ENCODE measurements around the gene CSNK2A2.

DNA sequence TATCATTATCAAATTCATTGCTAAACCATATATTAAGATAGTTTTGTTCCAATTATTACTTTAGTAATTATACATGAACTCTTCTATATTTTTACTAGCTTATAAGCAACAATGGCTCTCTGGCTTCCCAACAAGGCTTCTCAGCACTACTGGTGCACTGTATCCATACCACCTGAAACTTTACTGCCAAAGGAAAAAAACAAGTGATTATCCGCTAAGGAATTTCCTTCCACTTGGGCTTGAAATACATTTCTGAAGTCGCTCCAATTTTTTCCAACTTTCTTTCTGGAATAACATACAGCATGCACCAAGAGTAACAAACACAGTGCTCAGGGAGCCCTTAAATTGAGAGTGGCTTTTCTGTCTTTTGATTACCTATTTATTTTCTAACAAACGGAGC, 2.1 kb downstream of the CSNK2A2 start:
- no peak for TF ChIP-seq CTCF (IDR thresholded peaks at IDR 0.05; ENCODE audit: control extremely low read depth in 1 of 3, insufficient read depth in 1 of 3, low read depth in 1 of 3, low read length in 3 of 3)
- no peak for TF ChIP-seq TCF12 (IDR thresholded peaks at IDR 0.05; ENCODE audit: low read depth, low read length)
- TF ChIP-seq SAP30 (IDR thresholded peaks at IDR 0.05; ENCODE audit: insufficient read depth, insufficient replicate concordance, low read length), result no peak

Data from H1 (cell line).